Liver (tissue), 9 donors: ENCODE measurements around the gene GPD1L. TPM values are rescaled to one million over a fixed set of nuclear protein-coding genes. Genes with fewer than 3 reads are reported as not detected.

ENCODE experiments used
- DNase-seq: peaks from one replicate; pipeline ENCODE4 v3.0.0-alpha.2; 2017; ENCODE audit warnings: low spot score
- H3K27ac ChIP-seq, 2 donors: one replicate each; pipeline ENCODE4 v1.7.0; 2013; ENCODE audit warnings: inconsistent platforms in 2 of 2, low read length in 2 of 2, control low read depth in 1 of 2, low read depth in 1 of 2, mild to moderate bottlenecking in 1 of 2
- H3K27me3 ChIP-seq, 4 donors: one replicate each; pipeline versions ENCODE4 v1.6.1 to v1.7.0; 2013; ENCODE audit warnings: low read length in 3 of 4, inconsistent platforms in 1 of 4, mild to moderate bottlenecking in 1 of 4, moderate library complexity in 1 of 4; ENCODE audit not compliant: control insufficient read depth in 4 of 4, insufficient read depth in 4 of 4
- H3K36me3 ChIP-seq, 4 donors: one replicate each; pipeline versions ENCODE4 v1.6.1 to v1.7.0; 2013; ENCODE audit warnings: low read length in 3 of 4, mild to moderate bottlenecking in 3 of 4, low read depth in 1 of 4, moderate library complexity in 1 of 4; ENCODE audit not compliant: control insufficient read depth in 4 of 4, insufficient read depth in 3 of 4
- H3K4me1 ChIP-seq, 4 donors: one replicate each; pipeline versions ENCODE4 v1.6.1 to v1.7.0; 2013; ENCODE audit warnings: low read length in 3 of 4, mild to moderate bottlenecking in 3 of 4, moderate library complexity in 1 of 4; ENCODE audit not compliant: control insufficient read depth in 4 of 4, insufficient read depth in 4 of 4
- H3K4me3 ChIP-seq, 3 donors: one replicate each; pipeline versions ENCODE4 v1.6.1 to v1.7.0; 2013; ENCODE audit warnings: low read length in 3 of 3, control low read depth in 1 of 3, low read depth in 1 of 3, mild to moderate bottlenecking in 1 of 3
- H3K9ac ChIP-seq, 2 donors: one replicate each; pipeline ENCODE4 v1.7.0; 2013; ENCODE audit warnings: low read length in 2 of 2, mild to moderate bottlenecking in 2 of 2, moderate library complexity in 2 of 2, control low read depth in 1 of 2, low read depth in 1 of 2
- H3K9me3 ChIP-seq, 4 donors: one replicate each; pipeline versions ENCODE4 v1.6.1 to v1.7.0; 2013; ENCODE audit warnings: low read length in 3 of 4; ENCODE audit not compliant: control insufficient read depth in 4 of 4
- CTCF ChIP-seq: fragments of 150-350 bp; IDR thresholded peaks from 2 replicates; pipeline ENCODE4 v1.5.1; 2017; ENCODE audit warnings: improper control_type of control experiment, low read depth, low read length; ENCODE audit not compliant: missing input control
- FOXA1 ChIP-seq: IDR thresholded peaks from 2 replicates; pipeline ENCODE4 v1.6.1; 2016; ENCODE audit warnings: antibody characterized with exemption
- FOXA2 ChIP-seq: IDR thresholded peaks from 2 replicates; pipeline ENCODE4 v1.6.1; 2016; ENCODE audit warnings: antibody characterized with exemption
- GABPA ChIP-seq, 2 donors: IDR thresholded peaks in 1 of 2; conservative IDR thresholded peaks in 1 of 2; 2 replicates each; pipeline ENCODE4 v1.6.1; 2016; ENCODE audit warnings: antibody characterized with exemption in 2 of 2, mild to moderate bottlenecking in 1 of 2, moderate library complexity in 1 of 2
- HNF4A ChIP-seq, 2 donors: conservative IDR thresholded peaks; 2 replicates each; pipeline ENCODE4 v1.6.1; 2016; ENCODE audit warnings: antibody characterized with exemption in 2 of 2, mild to moderate bottlenecking in 2 of 2
- HNF4G ChIP-seq: IDR thresholded peaks from 2 replicates; pipeline ENCODE4 v1.6.1; 2016; ENCODE audit warnings: antibody characterized with exemption
- JUND ChIP-seq, 2 donors: IDR thresholded peaks; 2 replicates each; pipeline ENCODE4 v1.6.1; 2016; ENCODE audit warnings: antibody characterized with exemption in 2 of 2
- MAX ChIP-seq: IDR thresholded peaks from 2 replicates; pipeline ENCODE4 v1.6.1; 2016; ENCODE audit warnings: antibody characterized with exemption
- NR2F2 ChIP-seq: IDR thresholded peaks from 2 replicates; pipeline ENCODE4 v1.6.1; 2016; ENCODE audit warnings: antibody characterized with exemption
- RAD21 ChIP-seq, 2 donors: IDR thresholded peaks; 2 replicates each; pipeline ENCODE4 v1.6.1; 2016; ENCODE audit warnings: antibody characterized with exemption in 2 of 2, mild to moderate bottlenecking in 2 of 2
- REST ChIP-seq: IDR thresholded peaks from 2 replicates; pipeline ENCODE4 v1.6.1; 2016; ENCODE audit warnings: antibody characterized with exemption, mild to moderate bottlenecking
- RXRA ChIP-seq, 2 donors: IDR thresholded peaks; 2 replicates each; pipeline ENCODE4 v1.6.1; 2017 to 2018; ENCODE audit warnings: antibody characterized with exemption in 2 of 2, mild to moderate bottlenecking in 1 of 2
- SP1 ChIP-seq: IDR thresholded peaks from 2 replicates; pipeline ENCODE4 v1.6.1; 2018; ENCODE audit warnings: antibody characterized with exemption, mild to moderate bottlenecking
- TAF1 ChIP-seq: conservative IDR thresholded peaks from 2 replicates; pipeline ENCODE4 v1.6.1; 2016; ENCODE audit warnings: antibody characterized with exemption, mild to moderate bottlenecking
- ZBTB33 ChIP-seq: IDR thresholded peaks from 2 replicates; pipeline ENCODE4 v1.6.1; 2016; ENCODE audit warnings: antibody characterized with exemption
- WGBS: extraction: QIAGEN DNeasy Blood & Tissue Kit; methylation state at CpG from one replicate; pipeline ENCODE4 v1.1.7; 2013; 5-methylcytosine and 5-hydroxymethylcytosine counted together
- polyA plus RNA-seq, 2 donors: library from polyadenylated mRNA; stranded (reverse) in 1 of 2; unstranded in 1 of 2; fragments of 200-250 nt in 1 of 2; fragments of >200 nt in 1 of 2; fragmentation: Nextera tagmentation in 1 of 2; extraction: Ambion mirVana in 1 of 2; gene quantifications; one replicate each; pipeline versions ENCODE4 v1.2.1 to v1.2.3, GENCODE V29; 2013 to 2015
- total RNA-seq, 2 donors: library from RNA; depleted of rRNA; stranded (reverse); fragments of >200 nt; gene quantifications; one replicate each; pipeline ENCODE4 v1.2.3, GENCODE V29; 2014
- donor health status: healthy.
- donor health status: healthy.
- donor health status: healthy.
- donor health status: healthy.
- donor health status: healthy.

GPD1L gene
- total and polyA plus RNA-seq, 4 donors = 1.4 to 5.0 (median 3.1) TPM

- Histone ChIP-seq H3K4me3 (no peak overlapping the region), H3K9ac (no peak overlapping the region), H3K36me3 (no peaks in the 10 kb centered on the region), H3K27ac (no peak overlapping the region), H3K9me3 (peaks cover 0 to 3% (median 0%) of the 10 kb centered on the region in 4 donors), H3K27me3 (no peaks in the 10 kb centered on the region), H3K4me1 (peaks cover 3 to 12% (median 7%) of the 10 kb centered on the region in 4 donors)
- TF ChIP-seq ZBTB33 (no peak), CTCF (no peak), FOXA1 (no peak), JUND (IDR thresholded peaks at IDR 0.05) (no peak), MAX (no peak), HNF4G (no peak), HNF4A (conservative IDR thresholded peaks at IDR 0.05) (no peak), REST (no peak), SP1 (no peak), RXRA (IDR thresholded peaks at IDR 0.05) (no peak), NR2F2 (no peak), RAD21 (IDR thresholded peaks at IDR 0.05) (no peak), GABPA (IDR thresholded peaks at IDR 0.05 in 1 of 2, conservative IDR thresholded peaks at IDR 0.05 in 1 of 2) (no peak)
- 78% methylated on average over 3 of the region's 3 CpGs for WGBS
- no peak for DNase-seq
Observed at GRCh38 chr3:32110233-32110760, 3.9 kb downstream of the GPD1L start.

GRCh38 chr3:32111560-32111959 lies 5.1 kb downstream of the GPD1L start:
- no peak for DNase-seq
- Histone ChIP-seq H3K36me3 (no peaks in the 10 kb centered on the region), H3K9me3 (peaks cover 0 to 3% (median 0%) of the 10 kb centered on the region in 4 donors), H3K27me3 (no peaks in the 10 kb centered on the region), H3K9ac (no peak overlapping the region), H3K4me3 (no peak overlapping the region), H3K27ac (no peak overlapping the region), H3K4me1 (peaks cover 0 to 9% (median 6%) of the 10 kb centered on the region in 4 donors)
- WGBS = 85% methylated on average over 2 of the region's 2 CpGs
- no peak for TF ChIP-seq HNF4A (conservative IDR thresholded peaks at IDR 0.05)
- no peak for TF ChIP-seq FOXA2
- no peak for TF ChIP-seq TAF1
- TF ChIP-seq JUND (IDR thresholded peaks at IDR 0.05) = no peak
- no peak for TF ChIP-seq HNF4G
- no peak for TF ChIP-seq GABPA (IDR thresholded peaks at IDR 0.05 in 1 of 2, conservative IDR thresholded peaks at IDR 0.05 in 1 of 2)
- TF ChIP-seq CTCF = no peak
- no peak for TF ChIP-seq MAX
- TF ChIP-seq SP1 = no peak
- TF ChIP-seq FOXA1 = no peak
- TF ChIP-seq RAD21 (IDR thresholded peaks at IDR 0.05) = no peak
- TF ChIP-seq REST = no peak
- TF ChIP-seq RXRA (IDR thresholded peaks at IDR 0.05) = no peak
